HG03469 (cell line): ENCODE results near the gene TESK2.
A peak's percentile ranks its signal among the peaks of the same experiment; 100 is the strongest.
"Not testable (repeated sequence)": the region's sequence is repeated elsewhere in the genome, so short reads cannot be mapped to it uniquely, and the experiment has no call there.

Source experiments
- ATAC-seq: cut with Tn5 transposase; IDR thresholded peaks from one replicate; pipeline ENCODE4 v1.9.1; 2021; ENCODE audit warnings: mild to moderate bottlenecking, moderate library complexity, moderate number of reproducible peaks; ENCODE audit not compliant: unreplicated experiment

The TESK2 gene

DNA sequence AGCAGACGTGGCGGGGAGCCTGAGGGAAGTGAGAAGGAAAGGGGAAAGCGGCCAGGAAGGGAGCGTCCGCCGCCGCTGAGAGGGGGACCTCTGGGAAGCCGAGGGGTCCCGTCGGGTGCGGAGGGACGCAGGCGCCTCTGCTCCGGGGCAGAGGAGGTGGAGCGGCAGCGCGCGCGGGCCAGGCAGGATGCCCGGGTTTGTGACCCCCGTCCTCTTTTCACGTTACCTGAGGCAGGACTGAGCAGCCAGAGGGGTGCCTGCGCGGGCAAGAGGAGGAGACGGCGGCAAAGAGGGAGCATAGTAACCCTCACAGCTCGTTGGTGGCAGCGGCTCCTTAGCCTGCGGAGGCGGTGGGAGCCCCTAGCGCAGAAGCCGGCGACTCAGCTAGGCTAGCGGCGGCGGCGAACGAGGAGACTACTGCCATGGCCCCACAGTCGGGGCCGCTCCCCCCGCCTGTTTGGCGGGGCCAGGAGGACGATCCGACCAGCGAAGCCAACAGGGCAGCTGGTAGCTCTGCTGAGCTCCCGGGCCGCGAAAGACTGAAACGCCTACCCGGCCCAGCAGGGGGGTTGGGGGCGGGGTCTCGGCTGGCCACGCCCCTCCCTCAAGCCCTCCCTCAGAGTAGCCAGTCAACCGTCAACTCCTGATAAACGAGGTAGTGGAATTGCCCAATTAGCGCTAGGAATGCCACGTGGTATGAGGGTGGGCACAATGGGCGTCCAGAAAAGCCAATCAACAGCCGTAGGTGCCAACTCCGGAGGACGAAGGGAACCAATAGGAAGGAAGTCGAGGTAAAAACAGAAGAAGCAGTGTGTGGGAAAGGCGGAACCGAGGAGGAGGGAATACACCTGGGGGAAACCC lies at the start of gene TESK2:
Gene TESK2, minus strand, starts transcription at position 538 of the 861 bp plus-strand sequence. CDS start 33,378 bp downstream, outside the sequence.
- peak; percentile 75 for ATAC-seq

DNA sequence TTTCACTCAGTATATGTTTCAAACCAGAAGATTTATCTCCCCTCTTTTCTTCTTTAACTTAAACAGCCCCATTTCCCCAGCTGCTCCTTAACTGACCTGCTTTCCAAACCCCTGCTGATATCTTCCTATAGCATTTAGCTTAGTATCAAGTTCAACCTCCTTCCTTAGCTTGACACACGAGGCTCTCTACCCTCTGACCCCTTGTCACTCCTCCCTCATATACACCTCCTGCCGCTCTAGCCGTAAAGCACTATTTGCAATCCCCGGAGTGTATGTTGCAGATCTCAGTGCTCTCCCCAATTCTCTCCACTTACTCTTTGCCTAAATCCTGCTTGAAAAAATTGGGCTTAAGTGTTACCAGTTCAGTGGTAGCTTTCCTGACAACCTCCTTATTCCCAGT lies 45.9 kb upstream of the TESK2 start:
- no peak for ATAC-seq

- no peak for ATAC-seq
Measured at GRCh38 chr1:45535988-45536766, 45.2 kb upstream of the TESK2 start.

DNA sequence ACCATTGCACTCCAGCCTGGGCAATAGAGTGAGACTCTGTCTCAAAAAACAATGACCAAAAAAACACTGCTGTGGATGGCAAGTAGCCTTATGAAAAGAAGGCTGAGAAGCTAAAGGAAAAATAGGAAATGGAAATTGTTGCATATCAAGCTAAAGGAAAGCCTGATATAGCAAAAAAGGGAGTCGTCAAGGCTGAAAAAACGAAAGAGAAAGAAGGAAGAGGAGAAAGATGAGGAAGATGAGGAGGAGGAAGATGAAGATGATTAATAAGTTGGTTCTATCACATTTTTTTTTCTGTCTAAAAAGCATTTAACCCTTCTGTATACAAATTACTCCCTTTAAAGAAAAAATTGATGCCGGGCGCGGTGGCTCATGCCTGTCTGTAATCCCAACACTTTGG lies 40.9 kb upstream of the TESK2 start:
- no peak for ATAC-seq

GRCh38 chr1:45530632-45531135 lies 39.7 kb upstream of the TESK2 start:
- ATAC-seq, result no peak

GRCh38 chr1:45526135-45526644 lies 35.2 kb upstream of the TESK2 start:
- ATAC-seq, result no peak

DNA sequence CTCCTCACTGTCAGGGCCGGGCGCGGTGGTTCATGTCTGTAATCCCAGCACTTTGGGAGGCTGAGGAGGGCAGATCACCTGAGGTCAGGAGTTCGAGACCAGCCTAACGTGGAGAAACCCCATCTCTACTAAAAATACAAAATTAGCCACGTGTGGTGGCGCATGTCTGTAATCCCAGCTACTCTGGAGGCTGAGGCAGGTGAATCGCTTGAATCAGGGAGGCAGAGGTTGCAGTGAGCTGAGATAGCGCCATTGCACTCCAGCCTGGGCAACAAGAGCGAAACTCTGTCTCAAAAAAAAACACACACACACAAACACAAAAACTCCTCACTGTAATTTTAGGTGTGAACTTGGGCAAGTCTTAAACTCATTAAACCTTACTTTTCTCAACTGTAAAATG lies 33.0 kb upstream of the TESK2 start:
- not testable (repeated sequence) for ATAC-seq

DNA sequence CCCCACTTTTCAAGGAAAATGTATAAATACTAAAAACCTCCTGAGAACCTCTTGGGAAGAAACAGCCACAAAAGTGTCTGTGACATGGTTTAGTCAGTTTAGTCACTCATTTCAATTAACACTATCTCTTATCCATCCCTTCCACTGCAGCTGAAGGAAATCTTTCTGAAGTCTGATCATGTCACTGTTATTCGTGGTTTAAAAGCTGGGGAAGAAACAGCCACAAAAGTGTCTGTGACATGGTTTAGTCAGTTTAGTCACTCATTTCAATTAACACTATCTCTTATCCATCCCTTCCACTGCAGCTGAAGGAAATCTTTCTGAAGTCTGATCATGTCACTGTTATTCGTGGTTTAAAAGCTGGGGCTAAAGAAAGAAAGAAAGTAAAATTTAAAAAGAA lies 32.6 kb upstream of the TESK2 start:
- not testable (repeated sequence) for ATAC-seq

GRCh38 chr1:45522324-45523104 lies 31.6 kb upstream of the TESK2 start:
- no peak for ATAC-seq

GRCh38 chr1:45521413-45522323 lies 30.7 kb upstream of the TESK2 start, which contains the start of gene PRDX1:
PRDX1 (minus strand) TSS chr1:45521884; CDS start chr1:45519043, 2,841 bp downstream.
- peak; percentile 61 for ATAC-seq

- ATAC-seq, result not testable (repeated sequence)
Measured at GRCh38 chr1:45519774-45520173, 28.8 kb upstream of the TESK2 start.

GRCh38 chr1:45518910-45519309 lies 27.9 kb upstream of the TESK2 start:
- ATAC-seq, result no peak

- ATAC-seq, result not testable (repeated sequence)
Measured at GRCh38 chr1:45518366-45518765, 27.4 kb upstream of the TESK2 start.

GRCh38 chr1:45516465-45516864 lies 25.5 kb upstream of the TESK2 start:
- no peak for ATAC-seq

DNA sequence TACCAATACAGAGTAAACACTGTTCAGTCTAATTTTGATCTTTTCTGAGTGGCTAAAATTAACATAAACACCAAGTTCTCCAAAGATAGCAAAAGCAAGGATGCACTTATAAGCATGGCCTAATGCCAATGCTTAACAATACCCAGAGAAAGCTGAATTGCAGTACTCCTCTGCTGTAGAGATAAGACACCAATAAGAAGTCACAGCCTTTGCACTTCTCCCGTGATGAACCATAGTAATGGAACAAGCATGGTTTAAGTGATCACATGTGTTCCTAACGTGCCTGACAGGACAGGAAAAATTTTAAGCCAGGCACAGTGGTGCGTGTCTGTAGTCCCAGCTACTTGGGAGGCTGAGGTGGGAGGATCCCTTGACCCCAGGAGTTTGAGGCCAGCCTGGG lies 25.1 kb upstream of the TESK2 start:
- no peak for ATAC-seq

- not testable (repeated sequence) for ATAC-seq
Measured at GRCh38 chr1:45513532-45514260, 22.7 kb upstream of the TESK2 start.

DNA sequence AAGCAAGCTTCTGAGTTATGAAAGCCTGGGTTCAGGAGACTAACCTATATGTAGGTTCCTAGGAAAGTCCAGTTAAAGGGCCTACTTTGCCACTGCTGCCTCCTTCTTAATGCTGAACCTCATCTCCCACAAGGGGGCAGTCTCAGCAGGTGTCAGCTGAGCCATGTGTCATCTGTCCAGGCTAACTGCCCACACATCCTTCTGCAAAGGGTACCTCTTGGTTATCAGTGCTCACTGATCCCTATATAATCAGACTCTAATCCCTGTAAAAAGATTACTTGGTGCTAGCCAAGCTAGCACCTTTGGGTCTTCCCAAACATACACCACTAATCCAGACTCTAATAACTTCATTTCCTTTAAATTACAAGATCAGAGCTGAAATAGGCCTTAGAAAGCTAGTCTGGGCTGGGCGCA lies 21.7 kb upstream of the TESK2 start:
- ATAC-seq, result no peak

DNA sequence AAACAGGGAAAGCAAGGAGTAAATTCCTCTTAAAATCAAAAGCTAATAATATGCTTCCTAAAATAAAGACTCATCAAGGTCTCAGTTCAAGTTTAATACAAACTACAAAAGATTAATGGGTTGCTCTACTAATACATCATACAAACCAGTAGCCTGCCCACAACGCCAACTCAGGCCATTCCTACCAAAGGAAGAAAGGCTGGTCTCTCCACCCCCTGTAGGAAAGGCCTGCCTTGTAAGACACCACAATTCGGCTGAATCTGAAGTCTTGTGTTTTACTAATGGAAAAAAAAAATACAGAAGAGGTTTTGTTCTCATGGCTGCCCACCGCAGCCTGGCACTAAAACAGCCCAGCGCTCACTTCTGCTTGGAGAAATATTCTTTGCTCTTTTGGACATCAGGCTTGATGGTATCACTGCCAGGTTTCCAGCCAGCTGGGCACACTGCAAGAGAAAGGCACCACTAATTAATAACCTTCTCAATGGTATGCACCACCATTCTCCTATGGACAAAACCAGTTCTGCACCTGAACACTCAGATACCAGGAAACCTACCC lies 20.1 kb upstream of the TESK2 start:
- ATAC-seq, result no peak
